Stimulated activated CD8-positive, alpha-beta memory T cell treated with anti-CD3 and anti-CD28 coated beads, Interleukin-2, amount 100 ng/mL, for 48 hours (primary cell): ENCODE measurements around the gene WIZ.

ENCODE experiments used
- DNase-seq, 2 donors: peaks; one replicate each; pipeline ENCODE4 v3.0.0-alpha.2; 2020; ENCODE audit warnings: low read depth in 2 of 2

The WIZ gene

GRCh38 chr19:15443838-15444237 lies 5.9 kb downstream of the WIZ start:
- DNase-seq: no peak

GRCh38 chr19:15443325-15443724 lies 6.4 kb downstream of the WIZ start:
- DNase-seq: no peak

- no peak for DNase-seq
These were observed 7.4 kb downstream of the WIZ start for GRCh38 chr19:15442142-15442920.

- no peak for DNase-seq
These were observed 8.4 kb downstream of the WIZ start for GRCh38 chr19:15441317-15441716.

- no peak for DNase-seq
These were observed 9.7 kb downstream of the WIZ start for GRCh38 chr19:15439821-15440641.

GRCh38 chr19:15439078-15439799 lies 10.5 kb downstream of the WIZ start:
- DNase-seq: no peak

GRCh38 chr19:15438577-15438976 lies 11.2 kb downstream of the WIZ start:
- DNase-seq: no peak

- DNase-seq: no peak
These were observed 11.6 kb downstream of the WIZ start for GRCh38 chr19:15438124-15438496.

GRCh38 chr19:15437355-15438123 lies 12.2 kb downstream of the WIZ start:
- no peak for DNase-seq

- no peak for DNase-seq
These were observed 13.0 kb downstream of the WIZ start for GRCh38 chr19:15436826-15437110.

GRCh38 chr19:15436012-15436825 lies 13.5 kb downstream of the WIZ start:
- DNase-seq: no peak

GRCh38 chr19:15433519-15434069 lies 16.2 kb downstream of the WIZ start:
- no peak for DNase-seq

GRCh38 chr19:15432629-15433518 lies 16.9 kb downstream of the WIZ start:
- peak; percentile 89 to 91 for DNase-seq

- no peak for DNase-seq
These were observed 17.7 kb downstream of the WIZ start for GRCh38 chr19:15432018-15432494.

GRCh38 chr19:15431396-15432017 lies 18.2 kb downstream of the WIZ start:
- no peak for DNase-seq

GRCh38 chr19:15430526-15431120 lies 19.1 kb downstream of the WIZ start:
- DNase-seq: no peak

GRCh38 chr19:15429825-15430467 lies 19.8 kb downstream of the WIZ start:
- DNase-seq: no peak
